Omental fat pad (tissue), 4 donors: ENCODE data around the gene KCNG4. TPM values are rescaled to one million over a fixed set of nuclear protein-coding genes. Genes with fewer than 3 reads are reported as not detected.

Source experiments
- ATAC-seq: fragments of 150-250 bp; one replicate; pipeline ENCODE4 v1.9.1; 2016; ENCODE audit warnings: mild to moderate bottlenecking, moderate library complexity; ENCODE audit not compliant: low FRiP score
- DNase-seq: peaks from one replicate; pipeline ENCODE4 v3.0.0-alpha.2; 2019; ENCODE audit warnings: low spot score
- total RNA-seq, 4 donors: library from RNA; depleted of rRNA; stranded (reverse); fragments of >200 nt; gene quantifications; one replicate each; pipeline ENCODE4 v1.1.0, GENCODE V29; 2016
- TF ChIP-seq, protein P1 (sequence below), 3 donors: fragments of 450-650 bp; IDR thresholded peaks; one replicate each; pipeline ENCODE4 v1.5.1; 2016 to 2017; ENCODE audit warnings: antibody characterized with exemption in 3 of 3, mild to moderate bottlenecking in 3 of 3, moderate library complexity in 2 of 3

KCNG4 gene
- total RNA-seq, 4 donors from 2014 or later, result not detected

DNA sequence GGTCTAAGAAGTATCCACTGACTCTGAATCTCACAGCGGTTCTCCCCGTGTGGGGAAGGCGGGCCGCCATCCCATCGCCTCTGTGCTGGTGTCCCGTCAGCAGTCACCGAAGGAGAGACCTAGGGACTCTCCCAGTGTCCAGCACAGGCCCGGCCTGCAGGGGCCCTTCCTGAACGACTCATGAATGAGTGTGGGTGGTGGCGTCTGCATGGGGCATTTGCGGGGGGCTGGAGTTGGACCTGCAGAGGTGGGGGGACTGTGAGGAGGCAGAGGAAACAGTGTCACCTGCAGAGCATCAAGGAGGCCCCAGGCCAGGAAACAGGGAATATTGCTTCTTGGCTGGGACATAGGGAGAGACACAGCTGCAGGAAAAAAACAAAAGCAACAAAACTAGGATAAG is 10.3 kb downstream of the KCNG4 start:
- TF ChIP-seq, protein P1, sequence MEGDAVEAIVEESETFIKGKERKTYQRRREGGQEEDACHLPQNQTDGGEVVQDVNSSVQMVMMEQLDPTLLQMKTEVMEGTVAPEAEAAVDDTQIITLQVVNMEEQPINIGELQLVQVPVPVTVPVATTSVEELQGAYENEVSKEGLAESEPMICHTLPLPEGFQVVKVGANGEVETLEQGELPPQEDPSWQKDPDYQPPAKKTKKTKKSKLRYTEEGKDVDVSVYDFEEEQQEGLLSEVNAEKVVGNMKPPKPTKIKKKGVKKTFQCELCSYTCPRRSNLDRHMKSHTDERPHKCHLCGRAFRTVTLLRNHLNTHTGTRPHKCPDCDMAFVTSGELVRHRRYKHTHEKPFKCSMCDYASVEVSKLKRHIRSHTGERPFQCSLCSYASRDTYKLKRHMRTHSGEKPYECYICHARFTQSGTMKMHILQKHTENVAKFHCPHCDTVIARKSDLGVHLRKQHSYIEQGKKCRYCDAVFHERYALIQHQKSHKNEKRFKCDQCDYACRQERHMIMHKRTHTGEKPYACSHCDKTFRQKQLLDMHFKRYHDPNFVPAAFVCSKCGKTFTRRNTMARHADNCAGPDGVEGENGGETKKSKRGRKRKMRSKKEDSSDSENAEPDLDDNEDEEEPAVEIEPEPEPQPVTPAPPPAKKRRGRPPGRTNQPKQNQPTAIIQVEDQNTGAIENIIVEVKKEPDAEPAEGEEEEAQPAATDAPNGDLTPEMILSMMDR (IDR thresholded peaks at IDR 0.05), result no peak
- DNase-seq (no peak), ATAC-seq (no peak)

DNA sequence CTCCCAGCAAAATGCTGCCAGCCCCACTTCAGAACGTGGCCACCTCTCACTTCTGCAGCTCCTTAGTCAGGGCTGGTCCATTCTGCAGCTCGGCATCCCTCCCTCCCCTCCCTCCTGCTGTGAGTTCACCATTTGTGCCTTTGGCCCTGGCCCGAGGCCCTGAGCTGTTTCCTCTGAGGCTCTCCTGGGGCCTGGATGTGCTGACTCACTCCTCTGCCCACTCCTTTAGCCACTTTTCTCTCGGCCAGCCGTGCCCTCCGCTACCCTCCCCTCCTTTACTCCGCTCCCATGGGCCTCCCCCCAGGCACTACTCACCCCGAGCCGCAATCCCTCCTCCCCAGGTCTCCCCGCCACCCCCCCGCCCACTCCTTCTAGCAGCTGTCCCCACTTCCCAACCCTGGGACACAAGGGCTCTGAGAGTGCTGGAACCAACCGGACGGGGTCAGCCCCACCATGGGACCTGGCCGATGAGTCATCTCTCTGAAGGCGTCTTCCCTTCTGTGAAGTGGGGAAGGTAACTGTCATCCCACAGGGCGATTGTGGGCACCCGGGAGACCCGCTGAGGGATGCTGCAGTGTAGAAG is 11.5 kb downstream of the KCNG4 start:
- peak; percentile 88 for ATAC-seq
- TF ChIP-seq, protein P1 (IDR thresholded peaks at IDR 0.05), result no peak
- DNase-seq, result peak; percentile 35

DNA sequence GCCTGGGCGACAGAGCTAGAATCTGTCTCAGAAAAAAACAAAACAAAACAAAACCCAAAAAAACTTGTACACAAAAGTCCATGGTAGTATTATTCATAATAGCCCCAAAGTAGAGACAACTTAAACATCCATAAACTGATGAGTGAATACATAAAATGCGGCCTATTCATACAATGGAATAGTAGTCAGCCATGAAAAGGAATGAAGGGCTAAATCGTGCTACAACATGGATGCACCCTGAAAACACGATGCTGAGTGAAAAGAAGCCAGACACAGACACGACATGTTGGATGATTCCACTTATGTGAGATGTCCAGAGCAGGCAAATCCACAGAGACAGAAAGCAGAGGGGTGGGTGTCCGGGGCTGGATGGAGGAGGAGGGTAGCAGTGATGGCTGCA is 12.3 kb downstream of the KCNG4 start:
- ATAC-seq (no peak), DNase-seq (no peak)
- TF ChIP-seq, protein P1 (IDR thresholded peaks at IDR 0.05), result no peak

DNA sequence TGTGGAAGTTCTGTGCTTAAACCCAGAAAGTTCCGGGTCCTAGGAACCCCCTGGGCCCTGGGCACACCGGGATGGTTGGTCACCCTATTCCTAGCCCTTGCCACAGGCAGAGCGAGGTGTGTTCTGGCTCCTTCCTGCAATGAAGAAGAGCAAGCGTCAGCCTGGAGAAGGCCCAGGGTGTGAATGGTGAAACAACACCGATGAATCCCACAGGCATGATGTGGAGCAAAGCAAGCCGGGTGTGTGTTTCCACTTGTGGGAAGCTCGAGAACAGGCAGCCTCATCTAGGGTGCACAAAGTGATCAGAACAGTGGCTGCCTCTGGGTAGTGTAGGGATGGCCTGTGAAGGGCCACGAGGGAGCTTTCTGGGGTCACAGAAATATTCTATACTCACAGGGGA is 13.8 kb downstream of the KCNG4 start:
- TF ChIP-seq, protein P1 (IDR thresholded peaks at IDR 0.05), result no peak
- DNase-seq (no peak), ATAC-seq (no peak)

DNA sequence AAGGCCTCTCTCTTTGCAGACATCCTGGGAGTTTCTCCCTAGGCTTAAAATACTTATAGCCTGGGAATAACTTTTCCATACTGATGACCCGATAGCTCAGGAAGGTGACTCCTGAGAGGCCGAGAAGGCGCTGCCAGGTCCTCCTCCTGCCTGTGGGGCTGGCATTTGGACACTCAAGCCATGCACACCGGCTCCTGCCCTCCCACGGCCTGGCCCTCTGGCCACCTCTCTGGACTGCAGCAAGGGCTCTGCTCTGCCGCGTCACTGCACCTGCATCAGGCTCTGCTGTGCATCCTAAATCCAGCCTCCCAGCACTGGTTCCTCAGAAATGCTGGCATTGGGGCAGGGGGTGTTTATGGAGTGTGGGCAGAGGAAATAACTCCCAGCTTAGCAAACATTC is 14.2 kb downstream of the KCNG4 start:
- TF ChIP-seq, protein P1 (IDR thresholded peaks at IDR 0.05), result no peak
- ATAC-seq (no peak), DNase-seq (no peak)

DNA sequence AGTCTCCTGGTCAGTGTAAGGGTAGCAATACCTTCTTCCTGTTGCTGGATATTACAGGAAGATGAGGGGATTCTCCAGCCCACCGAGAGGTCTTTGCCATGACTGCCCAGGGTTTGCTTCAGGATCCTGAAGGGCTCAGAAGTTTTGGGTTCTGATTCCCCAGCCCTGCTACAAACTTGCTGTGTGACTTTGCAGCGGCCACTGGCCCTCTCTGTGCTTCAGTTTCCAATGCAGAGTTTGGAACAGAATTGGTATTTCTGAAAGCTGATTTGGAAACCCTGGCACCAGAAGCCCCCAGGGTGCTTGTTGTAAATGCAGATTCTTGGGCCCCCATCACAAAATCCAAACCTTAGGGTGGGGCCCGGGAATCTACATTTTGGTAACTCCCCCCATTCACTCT is 14.7 kb downstream of the KCNG4 start:
- TF ChIP-seq, protein P1 (IDR thresholded peaks at IDR 0.05), result no peak
- no peak for ATAC-seq
- DNase-seq, result no peak

DNA sequence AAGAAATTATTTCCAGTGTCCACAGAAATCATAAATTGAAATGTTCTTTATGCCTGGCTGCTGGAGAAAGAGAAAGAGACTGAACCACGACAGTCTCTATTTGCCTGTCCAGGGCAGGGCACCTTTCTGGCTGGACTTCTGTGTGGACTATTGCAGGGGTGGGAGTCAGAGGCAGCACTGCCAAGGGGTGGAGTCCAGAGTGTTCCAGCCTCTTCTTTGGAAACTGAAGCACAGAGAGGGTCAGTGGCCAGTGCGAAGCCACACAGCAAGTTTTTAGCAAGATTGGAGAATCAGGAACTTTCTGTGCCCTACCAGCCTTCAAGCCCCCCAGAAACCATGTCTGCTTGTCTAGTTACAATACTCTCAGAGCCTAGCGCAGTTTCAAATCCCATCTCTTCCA is 15.3 kb downstream of the KCNG4 start:
- no peak for ATAC-seq
- DNase-seq, result no peak
- TF ChIP-seq, protein P1 (IDR thresholded peaks at IDR 0.05), result no peak
